ENCODE measurements around the gene PER1. TPM values are rescaled to one million over a fixed set of nuclear protein-coding genes. Genes with fewer than 3 reads are reported as not detected.

Gene PER1
- total and polyA plus RNA-seq, 9 of the 15 experiments (the other 6 are each of a cell fraction or from before 2014, with no cell fraction given): 0.13 to 26.0 (median 3.4) TPM

GRCh38 chr17:8152112-8152775 is at the start of gene PER1 (continued):
- TF ChIP-seq MGA (IDR thresholded peaks at IDR 0.05) (peak; percentile 87), ZKSCAN1 (IDR thresholded peaks at IDR 0.05; ENCODE audit: low read depth, low read length) (no peak), ID3 (CRISPR knock-in tag; IDR thresholded peaks at IDR 0.05) (no peak), ID3 (tag; IDR thresholded peaks at IDR 0.05) (no peak), RBBP5 (IDR thresholded peaks at IDR 0.05; ENCODE audit: borderline replicate concordance, insufficient read depth, low read length, poor library complexity, severe bottlenecking) (peak; percentile 48), PML (IDR thresholded peaks at IDR 0.05; ENCODE audit: low read length) (no peak), ZNF609 (CRISPR knock-in tag; IDR thresholded peaks at IDR 0.05; ENCODE audit: borderline replicate concordance) (no peak), EWSR1 (IDR thresholded peaks at IDR 0.05; ENCODE audit: borderline replicate concordance, low read depth, partially characterized antibody) (no peak)

Data from K562 (cell line).